Hindlimb muscle (tissue), 1 donor: ENCODE results near the gene RASSF3. TPM values are rescaled to one million over a fixed set of nuclear protein-coding genes. Genes with fewer than 3 reads are reported as not detected.

Source experiments
- DNase-seq: peaks from one replicate; pipeline ENCODE4 v3.0.0-alpha.2; 2013
- polyA plus RNA-seq: library from polyadenylated mRNA; unstranded; fragments of 120-200 nt; gene quantifications from one replicate; pipeline ENCODE4 v1.2.1, GENCODE V29; 2013; ENCODE audit not compliant: insufficient read length

Gene RASSF3
- polyA plus RNA-seq, 1 donor = 70.8 TPM

GRCh38 chr12:64731683-64732082 lies 121.4 kb downstream of the RASSF3 start:
- no peak for DNase-seq

DNA sequence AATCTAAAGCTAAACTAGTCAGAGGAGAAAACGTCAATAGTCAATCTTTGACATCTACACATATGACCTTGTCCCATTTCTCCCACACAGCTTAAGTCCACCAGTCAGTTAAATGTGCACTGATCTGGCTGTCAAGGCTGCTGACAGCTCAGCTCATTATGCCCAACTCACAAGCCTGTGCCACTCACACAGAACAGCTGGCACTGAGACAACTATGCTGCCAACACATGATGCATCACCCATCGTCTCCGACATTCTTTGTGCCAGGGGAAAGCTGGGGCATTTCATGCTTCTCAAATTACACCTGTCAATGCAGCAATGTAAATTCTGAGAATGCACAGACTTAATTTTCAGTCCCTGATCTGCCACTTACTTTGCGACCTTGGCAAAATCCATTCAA lies 123.6 kb downstream of the RASSF3 start:
- no peak for DNase-seq

GRCh38 chr12:64735442-64735841 lies 125.1 kb downstream of the RASSF3 start:
- no peak for DNase-seq

DNA sequence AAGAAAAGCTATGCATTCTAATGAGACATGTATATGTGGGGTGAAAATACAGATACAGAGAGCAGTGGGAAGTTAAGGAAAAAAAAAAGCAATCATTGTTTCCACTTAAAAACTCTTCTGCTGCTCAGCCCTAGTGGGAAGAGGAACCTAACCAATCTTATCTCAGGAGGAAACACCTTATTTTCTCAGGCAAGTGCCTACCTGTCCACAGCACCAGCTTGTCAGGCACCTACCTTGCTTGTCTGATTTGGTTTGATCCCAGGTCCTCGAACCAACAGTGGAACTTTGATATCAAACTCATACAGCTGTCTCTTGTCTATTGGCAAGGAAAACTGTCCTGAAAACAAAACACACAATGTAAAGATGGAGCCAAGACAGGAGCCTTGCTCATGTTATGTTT lies 126.5 kb downstream of the RASSF3 start:
- no peak for DNase-seq

DNA sequence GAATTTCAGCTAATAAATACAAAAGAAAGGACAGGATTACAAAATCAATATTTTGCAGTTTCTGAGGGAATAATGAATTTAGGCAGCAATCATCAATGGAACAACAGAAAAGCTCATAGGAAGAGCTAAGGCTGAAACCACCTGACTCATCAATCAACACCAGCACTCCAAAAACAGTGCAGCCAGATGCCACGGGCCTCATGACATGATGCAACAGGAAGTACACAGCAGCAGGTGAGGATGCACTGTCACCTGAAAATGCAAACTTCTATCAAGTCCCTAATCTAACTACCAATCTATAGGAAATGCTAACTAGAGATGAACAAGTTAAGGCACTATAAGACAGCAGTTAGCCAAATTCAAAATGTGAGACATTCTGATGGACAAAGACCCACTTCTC lies 127.2 kb downstream of the RASSF3 start:
- no peak for DNase-seq

DNA sequence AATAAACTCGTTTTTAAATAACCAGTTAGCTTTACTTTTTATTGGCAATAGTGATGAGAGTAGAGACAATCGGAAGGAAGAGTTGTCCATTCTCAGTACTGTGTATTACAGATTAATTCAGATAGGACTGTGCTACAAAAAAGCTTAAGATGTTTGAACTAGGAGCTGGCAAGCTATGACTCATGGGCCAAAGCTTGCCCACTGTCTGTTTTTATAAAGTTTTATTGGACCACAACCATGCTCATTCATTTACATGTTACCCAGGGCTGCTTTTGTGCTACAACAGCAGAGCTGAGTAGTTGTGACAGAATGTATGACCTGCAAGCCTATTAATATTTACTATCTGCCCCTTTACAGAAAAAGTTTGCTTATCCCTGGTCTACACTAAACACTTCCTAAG lies 129.5 kb downstream of the RASSF3 start:
- DNase-seq = no peak

DNA sequence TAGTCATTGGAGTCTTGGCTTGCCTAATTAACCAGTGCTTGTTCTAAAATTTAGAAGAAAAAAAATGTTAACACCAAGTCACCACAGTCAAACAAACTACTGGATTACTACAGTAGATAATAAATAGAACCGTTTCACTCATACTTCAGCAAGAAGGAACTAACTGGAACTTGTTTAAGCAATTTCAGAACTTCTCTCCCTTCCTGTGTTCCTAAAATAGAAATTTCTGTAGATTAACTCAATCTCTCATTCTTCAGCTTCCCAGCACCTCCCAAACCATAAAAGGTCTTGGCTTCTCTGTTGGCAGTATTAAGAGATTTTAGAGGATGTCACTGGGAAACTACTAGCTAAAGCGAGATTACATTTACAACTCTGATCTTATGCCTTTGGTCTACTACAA lies 130.4 kb downstream of the RASSF3 start:
- DNase-seq = no peak

DNA sequence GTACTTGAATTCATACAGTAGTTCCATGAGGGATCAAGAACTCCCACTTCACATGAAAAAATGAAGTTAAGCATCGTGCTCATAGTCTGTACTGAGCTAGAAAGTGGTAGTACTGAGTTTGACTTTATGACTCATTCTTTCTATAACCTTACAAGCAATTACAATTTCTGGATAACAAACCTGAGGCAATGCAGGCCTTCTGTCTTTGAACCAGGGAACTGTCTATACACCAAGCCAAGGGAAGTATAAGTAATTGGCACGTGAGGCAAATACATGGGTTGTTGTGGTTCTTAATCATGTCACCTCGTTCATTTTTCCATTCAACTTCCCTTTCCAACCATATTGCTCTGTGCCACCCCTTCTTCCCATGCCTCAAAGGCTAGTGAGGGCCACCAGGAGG lies 132.1 kb downstream of the RASSF3 start:
- DNase-seq = no peak

GRCh38 chr12:64743206-64743605 lies 132.9 kb downstream of the RASSF3 start:
- DNase-seq = no peak

DNA sequence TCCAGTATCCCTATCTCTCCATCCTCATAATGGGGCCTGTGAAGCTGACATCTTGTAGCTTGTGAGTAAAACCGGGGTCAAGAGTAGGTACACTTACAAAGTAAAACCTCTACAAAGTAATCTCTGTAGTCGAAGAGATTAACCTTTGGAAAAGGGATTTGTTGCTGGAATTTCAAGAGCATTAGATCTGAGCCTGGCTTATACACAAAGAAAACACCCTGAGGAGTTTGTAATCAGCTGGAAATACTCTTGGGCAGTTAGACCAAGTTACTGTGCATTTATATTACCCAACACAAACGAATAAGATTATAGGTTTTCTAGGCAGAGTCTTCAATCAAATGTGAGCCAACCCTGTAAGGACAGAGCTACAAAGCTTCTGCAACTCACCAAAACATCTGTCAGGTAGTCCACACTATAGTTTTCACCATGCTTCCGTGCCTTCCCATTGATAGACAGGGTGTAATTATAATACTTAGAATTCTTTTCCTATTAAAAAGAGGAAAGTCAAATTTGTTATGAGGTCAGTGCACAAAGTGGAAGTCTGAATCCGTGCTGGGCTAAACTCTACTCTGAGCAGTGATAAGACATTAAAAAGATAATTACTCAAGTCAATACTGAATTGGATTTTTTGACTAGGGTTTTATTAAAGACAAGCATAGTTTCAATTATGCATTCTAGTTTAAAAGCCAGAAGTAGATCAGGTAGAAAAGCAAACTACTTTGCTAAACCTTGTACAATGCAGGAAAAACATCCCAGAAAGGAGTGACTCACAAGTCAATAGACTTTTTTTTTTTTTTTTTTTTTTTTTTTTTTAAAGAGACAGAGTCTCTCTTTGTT lies 134.3 kb downstream of the RASSF3 start:
- no peak for DNase-seq

DNA sequence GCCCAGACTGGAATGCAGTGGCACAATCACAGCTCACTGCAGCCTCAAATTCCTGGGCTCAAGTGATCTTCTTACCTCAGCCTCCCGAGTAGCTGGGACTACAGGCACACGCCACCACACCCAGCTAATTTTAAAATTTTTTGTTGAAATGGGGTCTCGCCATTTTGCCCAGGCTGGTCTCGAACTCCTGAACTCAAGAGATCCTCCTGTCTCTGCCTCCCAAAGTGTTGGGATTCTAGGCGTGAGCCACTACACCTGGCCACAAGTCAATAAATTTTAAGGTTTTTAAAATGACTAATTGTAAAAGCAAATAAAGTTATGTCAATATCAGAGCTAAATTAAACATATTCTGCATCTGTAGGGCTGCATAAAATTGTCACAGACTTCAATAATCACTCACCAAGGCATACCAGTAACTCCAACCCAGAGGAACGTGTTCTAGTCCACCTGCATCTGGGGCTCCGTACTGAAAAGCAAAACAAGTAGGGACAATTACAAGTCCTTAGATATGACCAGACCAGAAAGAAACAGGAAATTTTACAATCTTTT lies 135.0 kb downstream of the RASSF3 start:
- no peak for DNase-seq

DNA sequence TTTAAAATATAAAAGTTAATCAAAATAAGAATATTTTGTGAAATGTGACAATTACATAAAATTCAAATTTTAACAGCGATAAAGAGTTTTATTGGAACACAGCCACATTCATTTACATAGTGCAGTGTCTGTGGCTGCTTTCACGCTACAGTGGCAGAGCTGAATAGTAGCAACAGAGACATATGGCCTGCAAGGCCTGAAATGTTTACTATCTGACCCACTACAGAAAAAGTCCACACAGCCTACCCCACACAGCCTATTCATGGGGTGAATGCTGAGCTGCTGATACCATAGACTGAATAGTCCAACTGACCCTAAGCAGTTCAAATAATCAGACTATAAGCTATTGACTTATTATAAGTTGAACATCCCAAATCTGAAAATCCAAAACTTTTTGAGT lies 135.7 kb downstream of the RASSF3 start:
- no peak for DNase-seq

DNA sequence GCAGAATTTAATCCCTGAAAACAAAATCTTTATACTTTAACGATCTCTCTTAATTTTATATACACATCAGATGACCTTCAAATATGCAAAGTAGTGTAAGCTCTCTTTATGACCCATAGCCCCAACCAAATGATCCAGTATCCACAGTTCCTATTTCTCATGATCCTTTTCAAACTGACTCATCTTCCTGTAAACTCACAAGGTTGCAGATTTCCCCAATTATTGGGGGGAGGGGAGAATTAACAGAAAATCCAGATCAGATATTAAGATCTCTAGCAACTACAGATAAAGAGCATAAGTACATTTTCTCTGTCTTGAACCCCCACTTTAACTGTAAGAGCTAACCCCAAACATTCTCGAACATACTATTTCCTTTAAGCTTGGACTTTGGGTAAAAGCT lies 136.4 kb downstream of the RASSF3 start:
- no peak for DNase-seq

Other genes starting within 250 kb of the RASSF3 start
- 2.7 TPM for gene C12orf56, start 219.7 kb upstream of the RASSF3 start, polyA plus RNA-seq
- 37.6 TPM for gene XPOT, start 206.1 kb upstream of the RASSF3 start, polyA plus RNA-seq
- gene TBK1, start 158.4 kb upstream of the RASSF3 start, polyA plus RNA-seq = 16.8 TPM
- gene GNS, start 148.9 kb downstream of the RASSF3 start, polyA plus RNA-seq = 60.6 TPM
- 2.3 TPM for gene TBC1D30, start 214.2 kb downstream of the RASSF3 start, polyA plus RNA-seq